ENCODE measurements around the gene ECPAS. TPM values are rescaled to one million over a fixed set of nuclear protein-coding genes. Genes with fewer than 3 reads are reported as not detected.

The ECPAS gene
- 40.2 to 49.6 TPM (median 47.8 TPM) in 5 replicates for total RNA-seq (2022; extraction: Qiagen RNA extraction)

GRCh38 chr9:111483858-111484571 lies at the start of gene ECPAS:
Gene ECPAS (minus strand): TSS chr9:111484383. CDS start chr9:111472918, 11,465 bp downstream.

GRCh38 chr9:111525056-111525977 lies 41.1 kb upstream of the ECPAS start, which contains the start of gene ZNF483:
Gene ZNF483 (plus strand): TSS chr9:111525179. CDS start chr9:111527396, 2,217 bp downstream.

GRCh38 chr9:111330124-111330523 lies 154.1 kb downstream of the ECPAS start, which contains the start of gene OR2K2:
Gene OR2K2 (minus strand): TSS chr9:111330224. CDS start chr9:111328433, 1,791 bp downstream.

Other genes starting within 250 kb of the ECPAS start
- gene OR2K2, start 154.2 kb downstream of the ECPAS start, total RNA-seq (2022; extraction: Qiagen RNA extraction) = not detected in 5 replicates
- gene ZNF483, start 40.8 kb upstream of the ECPAS start, total RNA-seq (2022; extraction: Qiagen RNA extraction) = 0.50 to 0.94 TPM (median 0.56 TPM) in 5 replicates
- gene PTGR1, start 115.3 kb upstream of the ECPAS start, total RNA-seq (2022; extraction: Qiagen RNA extraction) = 284 to 341 TPM (median 317 TPM) in 5 replicates
- gene DNAJC25, start 147.0 kb upstream of the ECPAS start, total RNA-seq (2022; extraction: Qiagen RNA extraction) = 9.6 to 12.0 TPM (median 10.2 TPM) in 5 replicates
- gene GNG10, start 177.2 kb upstream of the ECPAS start, total RNA-seq (2022; extraction: Qiagen RNA extraction) = 43.3 to 59.7 TPM (median 52.6 TPM) in 5 replicates